Body of pancreas (tissue), 4 donors: ENCODE measurements around the gene S100A14.

Experiments
- CTCF ChIP-seq, 7 experiments: fragments of 450-650 bp in 4 of 7; fragments of 200-600 bp in 3 of 7; sonication (generic) in 3 of 7; IDR thresholded peaks; one replicate each; pipeline ENCODE4 v1.5.1; 2016 to 2019; ENCODE audit warnings: antibody characterized with exemption in 7 of 7
- POLR2A ChIP-seq, 3 donors: fragments of 450-650 bp; IDR thresholded peaks; one replicate each; pipeline ENCODE4 v1.6.1; 2016; ENCODE audit warnings: antibody characterized with exemption in 3 of 3, mild to moderate bottlenecking in 2 of 3

GRCh38 chr1:153627715-153628626 is 11.8 kb upstream of the S100A14 start, which contains the start of gene S100A1:
- TF ChIP-seq CTCF (IDR thresholded peaks at IDR 0.05) (peak in 1 of 7 experiments; percentile 37), POLR2A (IDR thresholded peaks at IDR 0.05) (no peak)
